NB4 (cell line): ENCODE results near the gene C2CD2.

ENCODE experiments used
- CTCF ChIP-seq: IDR thresholded peaks from one replicate; pipeline ENCODE4 v1.5.1; 2012; ENCODE audit warnings: low read depth, low read length
- MAX ChIP-seq: IDR thresholded peaks from 2 replicates; pipeline ENCODE4 v1.6.1; 2011; ENCODE audit warnings: low read depth, low read length

- TF ChIP-seq CTCF (no peak), MAX (no peak)
Measured at GRCh38 chr21:41858466-41859296, 95.1 kb downstream of the C2CD2 start.
